ENCODE measurements around the gene SUPT3H. TPM values are rescaled to one million over a fixed set of nuclear protein-coding genes. Genes with fewer than 3 reads are reported as not detected.
"Not testable (repeated sequence)": the region's sequence is repeated elsewhere in the genome, so short reads cannot be mapped to it uniquely, and the experiment has no call there.

The SUPT3H gene
- total and polyA plus RNA-seq, 2 of the 8 experiments (the other 6 are each of a cell fraction or from before 2014, with no cell fraction given) = 18.8 to 23.0 TPM

GRCh38 chr6:44865184-44865583 lies 512.5 kb downstream of the SUPT3H start:
- H4K91ac ChIP-seq (replicated peaks; ENCODE audit: insufficient read length, low read length); CTCF ChIA-PET (ENCODE audit: partially characterized antibody); H4K20me1 ChIP-seq (replicated peaks in 1 of 2; ENCODE audit: control insufficient read depth in 1 of 2, insufficient read depth in 2 of 2, low read length in 2 of 2); H2BK5ac ChIP-seq (ENCODE audit: low read depth, low read length); H3K18ac ChIP-seq (ENCODE audit: extremely low read depth, low read length); H3K4me1 ChIP-seq (replicated peaks in 1 of 4; ENCODE audit: control insufficient read depth in 3 of 4, insufficient read depth in 4 of 4, low read length in 3 of 4); FAIRE-seq; H4K5ac ChIP-seq (ENCODE audit: insufficient read length, low read depth, low read length); H3K23ac ChIP-seq (ENCODE audit: insufficient read length); H3K4me2 ChIP-seq (ENCODE audit: insufficient read depth in 1 of 2, low read depth in 2 of 2, low read length in 2 of 2); H3K79me1 ChIP-seq (ENCODE audit: low read depth, low read length); H3K79me2 ChIP-seq (ENCODE audit: control insufficient read depth in 1 of 2, insufficient read depth in 2 of 2, low read length in 2 of 2); H3K9ac ChIP-seq (replicated peaks in 1 of 4; ENCODE audit: extremely low read depth in 1 of 4, low read depth in 3 of 4, low read length in 3 of 4); H3K23me2 ChIP-seq (ENCODE audit: low read depth, low read length); H3K4me3 ChIP-seq (ENCODE audit: extremely low read depth in 1 of 4, insufficient read depth in 2 of 4, low read depth in 3 of 4, low read length in 4 of 4); H2BK12ac ChIP-seq (ENCODE audit: low read depth, low read length); H3K56ac ChIP-seq (replicated peaks; ENCODE audit: insufficient read length, low read depth, low read length); H2BK15ac ChIP-seq (ENCODE audit: low read length); H3K14ac ChIP-seq (ENCODE audit: insufficient read length); H2BK20ac ChIP-seq (ENCODE audit: low read length); H4K8ac ChIP-seq (ENCODE audit: extremely low read depth, insufficient read depth, low read length); H3K4ac ChIP-seq (replicated peaks; ENCODE audit: insufficient read length, low read depth, low read length); DNase-seq (ENCODE audit: low read depth in 1 of 2, low spot score in 2 of 2); POLR2A ChIA-PET (ENCODE audit: partially characterized antibody); H2BK120ac ChIP-seq (replicated peaks; ENCODE audit: low read depth, low read length); H2AFZ ChIP-seq (ENCODE audit: low read length); H3K36me3 ChIP-seq (ENCODE audit: control insufficient read depth in 2 of 4, insufficient read depth in 4 of 4, low read length in 3 of 4); H3K27me3 ChIP-seq (replicated peaks in 1 of 4; ENCODE audit: control insufficient read depth in 3 of 4, extremely low read depth in 1 of 4, insufficient read depth in 3 of 4, low read length in 3 of 4); H2AK5ac ChIP-seq (ENCODE audit: low read depth, low read length); H3K27ac ChIP-seq (ENCODE audit: low read depth, low read length): not testable (repeated sequence)
- H3K9me3 ChIP-seq (ENCODE audit: insufficient read depth in 2 of 2, low read depth in 1 of 2, low read length in 1 of 2) = peaks cover 10 to 12% of the 10 kb centered on the region in 2 experiments; a peak in 2 of 4 replicates
- 76% methylated on average over 2 of the region's 2 CpGs; no CpG with 5 or more reads in 1 of the 2 experiments for WGBS, 2 experiments (ENCODE audit: extremely low coverage in 1 of 2, insufficient coverage in 1 of 2, insufficient read length in 1 of 2, insufficient replicate concordance in 2 of 2, low coverage in 1 of 2, low lambda C conversion rate in 2 of 2, missing lambda C conversion rate in 1 of 2)
